ENCODE results near the gene TMEM98. TPM values are rescaled to one million over a fixed set of nuclear protein-coding genes. Genes with fewer than 3 reads are reported as not detected.
"Not testable (repeated sequence)": the region's sequence is repeated elsewhere in the genome, so short reads cannot be mapped to it uniquely, and the experiment has no call there.

The TMEM98 gene
- total RNA-seq, 1 donor from 2014 or later: 12.2 TPM

GRCh38 chr17:32941419-32942032 is 13.6 kb downstream of the TMEM98 start:
- intact Hi-C loops (cut with micrococcal nuclease): no loop called here

GRCh38 chr17:32943206-32943605 is 15.3 kb downstream of the TMEM98 start:
- intact Hi-C loops (cut with micrococcal nuclease): no loop called here

DNA sequence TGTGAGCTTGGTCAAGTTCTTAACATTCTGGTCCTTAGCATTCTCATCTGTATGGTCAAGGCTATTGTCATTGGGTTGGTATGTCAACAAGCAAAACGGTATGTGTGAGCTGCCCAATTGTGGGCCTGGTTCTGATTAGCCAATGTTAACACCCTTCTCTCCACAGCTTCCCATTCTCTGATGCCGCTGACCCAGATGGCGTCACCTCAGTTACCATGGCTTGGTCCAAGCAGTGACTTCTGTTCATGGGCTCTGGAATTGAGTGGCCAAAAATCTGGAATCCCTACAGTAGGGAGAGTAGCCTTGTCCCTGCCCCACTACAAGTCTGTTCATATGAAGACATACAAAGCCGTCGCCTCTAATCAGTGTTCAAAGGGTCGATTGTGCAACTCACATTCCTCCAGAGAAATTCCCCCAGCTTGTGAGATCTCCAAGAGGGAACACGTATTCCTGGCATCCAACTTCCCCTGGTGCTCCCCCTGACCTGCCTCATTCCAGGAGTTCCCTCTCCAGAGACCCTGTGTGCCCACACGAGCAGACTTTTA is 15.8 kb downstream of the TMEM98 start:
- intact Hi-C loops (cut with micrococcal nuclease): no loop called here

DNA sequence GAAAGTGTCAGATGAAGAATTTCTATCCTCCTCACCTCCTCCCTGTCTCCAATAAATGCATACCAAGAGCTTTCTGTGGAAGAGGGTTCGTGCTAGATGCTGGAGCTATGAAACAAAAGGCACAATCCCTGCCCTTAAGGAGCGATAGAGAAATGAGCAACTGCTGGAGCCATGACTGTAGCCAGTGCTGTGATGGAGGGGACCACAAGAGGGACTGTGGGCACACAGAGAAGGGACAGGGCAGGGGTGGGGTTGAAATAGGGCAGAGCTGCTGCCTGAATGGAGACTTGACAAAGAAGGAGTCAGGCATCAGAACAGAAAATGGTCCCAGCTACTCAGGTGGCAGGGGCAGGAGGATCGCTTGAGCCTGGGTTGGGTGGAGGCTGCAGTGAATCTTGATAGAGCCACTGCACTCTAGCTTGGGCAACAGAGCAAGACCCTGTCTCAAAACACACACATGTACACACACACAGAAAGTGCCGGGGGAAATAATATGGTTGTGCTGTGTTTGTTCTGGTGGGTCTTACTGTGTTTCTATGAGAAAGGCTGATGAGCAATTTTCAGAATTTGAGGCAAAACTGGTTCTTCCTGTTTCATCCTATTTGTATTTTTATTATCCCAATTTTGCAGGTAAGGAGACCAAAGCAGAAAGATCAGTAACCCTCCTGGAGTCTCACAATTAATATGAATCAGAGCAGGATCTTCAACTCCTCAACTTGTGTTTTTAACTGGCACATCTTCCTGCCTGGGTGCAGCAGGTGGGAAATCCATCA is 16.5 kb downstream of the TMEM98 start:
- intact Hi-C loops (cut with micrococcal nuclease): no loop called here

DNA sequence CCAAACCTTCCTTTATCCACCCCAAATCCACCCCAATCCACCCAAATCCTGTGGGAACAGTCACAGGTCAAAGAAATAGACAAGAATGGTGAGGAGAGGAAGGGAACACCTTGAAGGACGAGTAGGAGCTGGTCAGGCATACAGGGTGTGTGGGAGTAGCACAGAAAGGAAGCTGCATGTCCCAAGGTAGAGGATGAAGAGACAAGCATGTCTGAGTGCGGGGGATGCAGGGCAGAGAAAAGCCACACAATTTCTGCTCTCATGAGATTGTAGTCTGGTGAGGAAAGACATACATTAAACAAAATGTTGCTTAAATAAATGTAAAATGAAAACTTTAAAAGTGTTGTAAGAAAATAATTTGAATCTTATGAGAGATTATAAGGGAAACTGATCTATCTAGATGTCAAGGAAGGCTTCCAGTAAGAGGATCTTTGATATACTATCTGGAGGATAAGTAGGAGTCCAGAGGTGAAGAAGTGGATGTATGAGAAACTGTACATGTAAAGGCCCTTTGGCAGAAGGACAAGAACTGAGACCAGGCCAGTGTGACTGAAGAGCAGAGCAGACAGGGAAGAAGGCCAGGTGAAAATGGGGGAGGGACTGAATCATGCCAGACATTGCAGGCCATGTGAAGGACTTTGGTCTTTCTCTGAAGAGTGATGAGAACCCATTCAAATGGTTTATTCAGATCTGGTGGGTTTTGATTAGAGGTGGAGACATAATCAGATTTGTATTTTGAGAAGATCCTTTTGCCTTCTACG is 18.6 kb downstream of the TMEM98 start:
- intact Hi-C loops (cut with micrococcal nuclease): no loop called here

DNA sequence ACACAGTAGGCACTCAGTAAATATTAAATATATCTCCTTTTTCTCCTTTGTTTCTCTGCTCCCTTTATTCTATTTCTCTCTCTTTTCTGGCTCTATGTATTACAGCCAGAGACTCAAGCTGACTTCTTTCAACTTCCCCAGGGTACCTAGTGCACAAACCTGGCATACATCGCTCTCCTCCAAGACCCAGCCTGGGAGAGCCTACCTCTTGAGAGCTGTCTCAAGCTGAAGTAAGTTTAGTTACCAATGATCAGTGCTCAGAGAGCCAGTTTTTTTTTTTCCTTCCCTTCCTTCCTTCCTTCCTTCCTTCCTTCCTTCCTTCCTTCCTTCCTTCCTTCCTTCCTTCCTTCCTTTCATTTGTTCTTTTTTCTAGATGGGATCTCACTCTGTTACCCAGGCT is 19.8 kb downstream of the TMEM98 start:
- intact Hi-C loops (cut with micrococcal nuclease): no loop called here

DNA sequence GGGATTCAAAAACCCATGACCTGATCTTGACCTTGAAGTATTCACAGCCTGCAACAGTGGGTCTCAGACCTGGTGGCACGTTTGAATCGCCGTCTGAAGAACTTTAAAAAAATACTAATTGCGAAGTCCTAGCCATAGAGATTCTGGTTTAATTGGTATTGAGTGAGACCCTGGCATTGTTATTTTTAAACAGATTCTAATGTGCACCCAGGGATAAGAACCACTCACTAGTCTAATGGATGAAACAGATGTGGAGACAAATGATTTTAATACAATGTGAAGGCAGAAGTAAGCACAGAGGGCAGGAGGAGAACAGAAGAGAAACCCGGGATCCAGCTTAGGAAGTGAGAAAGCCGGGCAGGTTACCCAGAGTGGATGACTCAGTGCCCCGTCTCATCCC is 21.2 kb downstream of the TMEM98 start:
- intact Hi-C loops (cut with micrococcal nuclease): no loop called here

GRCh38 chr17:32952491-32952890 is 24.5 kb downstream of the TMEM98 start:
- intact Hi-C loops (cut with micrococcal nuclease): not testable (repeated sequence)

DNA sequence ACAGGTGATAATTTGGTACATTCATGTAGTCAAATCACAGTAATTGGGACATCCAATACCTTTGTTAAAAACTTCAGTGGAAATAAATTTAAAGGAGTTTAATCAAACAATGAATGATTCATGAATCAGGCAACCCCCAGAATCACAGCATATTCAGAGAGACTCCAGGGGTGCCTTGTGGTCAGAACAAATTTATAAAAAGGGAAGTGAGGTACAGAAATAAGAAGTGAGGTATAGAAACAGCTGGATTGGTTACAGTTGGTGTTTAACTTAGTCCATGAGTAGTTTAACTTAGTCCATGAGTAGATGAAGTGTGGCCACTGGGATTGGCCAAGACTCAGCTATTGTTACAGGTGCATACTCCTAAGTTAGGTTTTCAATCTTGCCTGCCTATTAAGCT is 25.1 kb downstream of the TMEM98 start:
- intact Hi-C loops (cut with micrococcal nuclease): no loop called here

DNA sequence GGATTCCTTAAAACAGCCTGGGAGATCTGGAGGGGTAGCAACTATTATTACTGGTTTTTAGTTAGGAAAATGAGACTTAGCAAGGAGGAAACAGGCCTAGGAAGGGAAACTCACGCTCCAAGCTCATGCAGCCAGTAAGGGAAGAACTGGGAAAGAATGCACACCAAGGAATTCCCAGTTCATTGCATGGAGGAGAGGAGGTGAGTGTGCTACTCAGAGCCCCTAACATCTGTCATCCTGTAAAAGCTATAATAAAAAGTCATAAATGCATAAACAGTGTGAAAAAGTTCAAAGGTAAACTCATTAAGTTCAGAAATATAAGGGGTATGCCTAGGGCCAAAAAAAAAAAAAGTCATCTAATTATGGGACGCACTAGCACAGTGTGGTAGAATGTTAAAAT is 25.9 kb downstream of the TMEM98 start:
- intact Hi-C loops (cut with micrococcal nuclease): no loop called here

- intact Hi-C loops (cut with micrococcal nuclease): no loop called here
Measured at GRCh38 chr17:32954477-32954876, 26.5 kb downstream of the TMEM98 start.

- intact Hi-C loops (cut with micrococcal nuclease): no loop called here
Measured at GRCh38 chr17:32955155-32955554, 27.2 kb downstream of the TMEM98 start.

DNA sequence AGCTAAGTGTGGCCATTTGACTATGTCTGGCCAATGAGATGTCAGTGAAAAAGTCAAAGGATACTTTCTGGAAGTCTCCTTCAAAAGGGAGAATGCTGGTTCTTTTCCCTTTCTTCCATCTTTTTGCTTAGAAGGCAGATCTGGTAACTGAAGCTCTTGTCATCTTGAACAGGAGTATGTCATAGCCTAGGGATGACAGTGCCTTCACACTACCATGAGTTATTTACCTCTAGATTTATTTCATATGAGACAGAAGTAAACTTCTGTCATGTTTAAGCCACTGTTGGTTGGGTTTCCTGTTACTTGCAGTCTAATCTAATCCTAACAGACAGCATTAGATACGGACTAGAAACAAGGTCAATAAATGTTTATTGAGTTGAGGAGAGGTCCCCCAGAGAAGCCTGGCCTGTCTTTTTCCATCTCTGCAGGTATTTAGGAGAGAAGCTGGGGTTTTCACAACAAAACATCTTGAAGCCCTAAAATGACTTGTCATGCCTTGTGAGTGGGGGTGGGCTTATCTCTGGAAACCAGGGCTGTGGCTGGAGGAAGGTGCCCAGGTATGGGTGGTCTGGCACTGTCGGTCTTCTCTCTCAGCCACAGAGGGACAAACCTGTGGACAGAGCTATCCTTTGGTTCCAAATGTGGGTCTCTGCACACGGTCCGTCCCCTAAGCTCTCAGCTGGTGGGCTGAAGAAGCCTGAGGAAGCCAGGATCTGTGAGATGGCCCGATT is 28.5 kb downstream of the TMEM98 start:
- intact Hi-C loops (cut with micrococcal nuclease): no loop called here

DNA sequence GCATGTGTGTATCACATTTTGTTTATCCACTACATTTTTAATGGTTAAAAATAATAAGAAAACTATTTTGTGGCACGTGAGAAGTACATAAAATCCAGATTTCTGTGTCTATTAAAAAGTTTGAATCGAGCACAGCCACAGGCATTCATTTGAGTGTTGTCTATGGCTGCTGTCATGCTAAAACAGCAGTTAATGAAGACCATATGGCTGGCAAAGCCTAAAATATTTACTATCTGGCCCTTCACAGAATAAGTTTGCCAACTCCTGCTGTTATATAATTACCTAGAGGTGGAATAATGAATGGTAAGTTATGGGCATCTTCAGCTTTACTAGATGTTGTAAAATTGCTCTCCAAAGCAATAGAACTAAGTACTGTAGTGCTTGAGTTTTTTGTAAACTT is 30.5 kb downstream of the TMEM98 start:
- intact Hi-C loops (cut with micrococcal nuclease): no loop called here

DNA sequence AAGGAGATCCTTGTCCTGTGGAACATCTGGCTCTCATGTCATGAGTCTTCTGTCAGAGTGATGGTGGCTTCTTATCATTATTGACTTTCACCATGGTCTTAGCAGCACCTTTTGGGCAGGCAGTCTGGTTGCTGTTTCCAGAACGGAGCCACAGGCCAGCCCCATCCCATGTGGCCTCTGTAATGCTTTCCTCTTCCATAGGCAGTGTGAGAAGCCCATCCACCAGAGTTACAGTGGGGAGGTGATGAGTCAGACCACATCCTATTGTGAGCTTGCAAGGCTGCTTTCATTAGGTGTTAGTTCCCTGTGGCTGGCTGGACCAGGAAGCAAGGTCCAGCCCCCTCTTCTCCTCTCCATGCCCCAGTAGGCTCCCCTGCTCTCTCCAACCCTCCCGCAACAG is 32.9 kb downstream of the TMEM98 start:
- intact Hi-C loops (cut with micrococcal nuclease): no loop called here

DNA sequence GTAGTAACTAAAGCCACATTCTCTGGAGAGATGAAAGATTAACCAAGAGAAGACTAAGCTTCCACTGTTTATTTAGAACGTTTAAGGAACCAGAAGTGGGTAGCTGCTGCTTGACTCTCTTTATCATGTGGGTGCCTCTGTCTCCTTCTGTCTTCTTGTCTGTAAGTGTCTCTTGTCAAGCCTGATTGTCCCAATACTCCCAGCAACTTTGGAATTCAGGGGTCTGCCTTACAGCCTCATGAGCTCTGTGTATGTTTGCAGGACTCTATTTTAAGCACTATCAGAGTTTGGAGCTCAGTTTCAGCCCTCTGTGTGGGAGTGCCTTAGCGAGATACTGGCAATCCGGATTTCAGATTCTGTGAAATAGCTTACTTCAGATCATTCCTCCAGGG is 34.4 kb downstream of the TMEM98 start:
- intact Hi-C loops (cut with micrococcal nuclease): no loop called here

DNA sequence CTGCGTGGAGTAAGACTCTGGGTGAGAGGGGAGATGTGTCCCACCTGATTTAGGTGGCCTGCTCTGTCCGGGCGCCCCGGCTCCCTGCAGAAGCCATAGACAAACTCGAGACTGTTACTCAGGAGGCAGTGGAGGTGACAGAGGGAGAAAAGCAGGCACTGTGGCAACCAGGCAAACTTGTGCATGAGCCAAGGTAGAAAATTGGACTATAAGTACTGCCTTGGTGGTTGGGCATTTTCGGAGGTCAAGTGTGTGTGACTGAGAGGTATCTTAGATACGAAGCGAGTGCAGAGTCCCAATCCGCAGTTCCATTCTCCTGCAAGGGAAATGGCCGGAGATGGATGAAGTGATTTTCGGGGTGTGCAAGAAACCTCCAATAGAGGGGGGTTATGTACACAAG is 36.6 kb downstream of the TMEM98 start:
- intact Hi-C loops (cut with micrococcal nuclease): no loop called here

- intact Hi-C loops (cut with micrococcal nuclease): not testable (repeated sequence)
Measured at GRCh38 chr17:32969231-32969630, 41.3 kb downstream of the TMEM98 start.

DNA sequence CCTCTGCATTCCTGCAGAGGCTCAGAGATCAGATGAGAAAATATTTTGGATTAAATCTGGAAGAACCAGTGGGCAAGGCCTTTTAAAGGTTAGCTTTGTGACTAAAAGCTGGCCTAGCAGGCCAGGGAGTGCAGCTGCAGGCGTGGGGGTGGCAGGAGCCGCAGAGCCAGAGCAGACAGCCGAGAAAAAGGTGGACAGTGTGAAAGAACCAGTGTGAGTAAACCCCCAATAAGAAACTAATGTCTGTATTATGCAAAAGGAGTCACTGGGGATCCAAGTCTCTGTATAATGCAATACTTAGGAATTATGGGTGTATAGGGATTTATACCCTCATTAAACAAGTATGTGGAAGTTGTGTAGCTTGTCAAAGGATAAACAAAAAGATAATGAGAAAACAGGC is 42.3 kb downstream of the TMEM98 start:
- intact Hi-C loops (cut with micrococcal nuclease): no loop called here

DNA sequence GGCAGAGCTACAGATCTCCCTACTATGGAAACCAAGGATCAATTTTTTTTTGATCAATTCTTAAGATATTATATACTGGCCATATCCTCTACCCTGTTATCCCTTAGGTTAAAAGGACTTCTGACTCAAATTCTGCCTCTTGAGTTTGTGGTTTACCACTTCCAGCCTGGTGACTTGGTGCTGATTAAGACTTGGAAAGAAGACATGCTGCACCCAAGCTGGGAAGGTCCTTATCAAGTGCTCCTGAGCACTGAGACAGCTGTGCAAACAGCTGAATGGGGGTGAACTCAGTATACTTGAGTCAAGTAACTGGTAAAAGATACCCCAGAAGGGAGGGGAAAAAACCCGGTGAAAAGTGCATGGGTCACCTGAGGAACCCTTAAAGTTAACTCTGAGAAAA is 43.2 kb downstream of the TMEM98 start:
- intact Hi-C loops (cut with micrococcal nuclease): no loop called here

DNA sequence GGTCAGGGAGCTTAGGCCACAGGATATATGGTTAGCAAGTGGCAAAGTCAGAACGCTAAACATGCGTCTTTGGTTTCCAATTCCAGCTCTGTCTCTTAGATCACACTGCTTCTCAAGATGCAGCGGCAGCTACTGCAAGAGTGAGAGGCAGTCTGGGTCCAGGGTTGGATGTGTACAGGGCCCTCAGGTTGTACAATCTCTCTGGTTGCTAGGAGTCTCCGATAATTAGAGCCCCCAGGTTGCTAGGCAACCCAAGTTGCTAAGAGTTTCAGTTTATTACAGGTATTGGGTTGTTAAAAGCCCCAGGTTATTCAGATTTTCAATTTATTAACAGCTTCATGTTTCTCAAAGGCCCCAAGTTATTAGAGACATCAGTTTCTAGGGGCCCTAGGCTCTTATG is 48.2 kb downstream of the TMEM98 start:
- intact Hi-C loops (cut with micrococcal nuclease): no loop called here

DNA sequence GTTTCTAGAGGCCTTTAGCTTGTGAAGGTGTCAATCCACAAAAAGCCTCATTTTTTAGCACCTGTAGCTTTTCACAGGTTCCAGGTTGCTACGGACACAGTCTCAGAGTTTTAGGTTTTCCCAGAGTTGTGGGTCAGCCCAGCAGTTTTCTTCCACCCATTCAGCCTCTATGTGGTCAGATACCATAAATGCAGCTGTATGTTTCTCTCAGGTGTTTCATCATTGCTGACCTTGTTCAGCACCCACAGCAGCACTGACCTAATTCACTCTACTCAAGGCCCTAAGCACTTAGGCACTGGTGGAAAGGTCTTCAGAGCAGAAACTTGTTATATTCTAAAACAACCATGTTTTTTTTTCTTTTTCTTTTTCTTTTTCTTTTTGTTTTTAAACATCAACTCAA is 48.7 kb downstream of the TMEM98 start:
- intact Hi-C loops (cut with micrococcal nuclease): no loop called here

Measured in T-helper 2 cell treated with Interferon-gamma antibody and Interleukin-4, amounts not matched to agents 100 ng/mL and 5 ng/mL, for 36 hours (primary cell).